ENCODE measurements around the gene FGF9. TPM values are rescaled to one million over a fixed set of nuclear protein-coding genes. Genes with fewer than 3 reads are reported as not detected.

FGF9 gene
- total RNA-seq, 2 experiments from 2014 or later: 1.9 to 2.6 TPM

GRCh38 chr13:21701460-21701859 lies 30.6 kb downstream of the FGF9 start:
- Mint-ChIP-seq H3K27ac (no peak overlapping the region), H3K4me3 (no peak overlapping the region), H3K27me3 (no peaks in the 10 kb centered on the region), H3K36me3 (no peaks in the 10 kb centered on the region), H3K9me3 (no peaks in the 10 kb centered on the region), H3K4me1 (no peaks in the 10 kb centered on the region)
- POLR2A ChIA-PET: no interaction called here
- ATAC-seq (ENCODE audit: low read depth) (no peak), DNase-seq (no peak)

GRCh38 chr13:21703846-21704245 lies 33.0 kb downstream of the FGF9 start:
- no peak for DNase-seq
- H3K27me3 Mint-ChIP-seq: no peaks in the 10 kb centered on the region
- ATAC-seq (ENCODE audit: low read depth): no peak
- POLR2A ChIA-PET: no interaction called here
- H3K27ac Mint-ChIP-seq: no peak overlapping the region
- no peaks in the 10 kb centered on the region for H3K4me1 Mint-ChIP-seq
- no peaks in the 10 kb centered on the region for H3K9me3 Mint-ChIP-seq
- H3K4me3 Mint-ChIP-seq: no peak overlapping the region
- no peaks in the 10 kb centered on the region for H3K36me3 Mint-ChIP-seq

- no peak for ATAC-seq (ENCODE audit: low read depth)
- Mint-ChIP-seq H3K4me3 (no peak overlapping the region), H3K4me1 (no peaks in the 10 kb centered on the region), H3K36me3 (no peaks in the 10 kb centered on the region), H3K9me3 (peaks cover 1% of the 10 kb centered on the region), H3K27me3 (peaks cover 10% of the 10 kb centered on the region), H3K27ac (no peak overlapping the region)
- DNase-seq: no peak
- POLR2A ChIA-PET: no interaction called here
Observed at GRCh38 chr13:21707586-21707985, 36.7 kb downstream of the FGF9 start.

GRCh38 chr13:21709697-21710096 lies 38.8 kb downstream of the FGF9 start:
- POLR2A ChIA-PET: no interaction called here
- DNase-seq (no peak), ATAC-seq (ENCODE audit: low read depth) (no peak)
- H3K9me3 Mint-ChIP-seq: peaks cover 1% of the 10 kb centered on the region
- peaks cover 14% of the 10 kb centered on the region for H3K27me3 Mint-ChIP-seq
- H3K4me3 Mint-ChIP-seq: no peak overlapping the region
- no peaks in the 10 kb centered on the region for H3K36me3 Mint-ChIP-seq
- H3K27ac Mint-ChIP-seq: no peak overlapping the region
- H3K4me1 Mint-ChIP-seq: no peaks in the 10 kb centered on the region

- POLR2A ChIA-PET: no interaction called here
- peaks cover 14% of the 10 kb centered on the region for H3K27me3 Mint-ChIP-seq
- H3K9me3 Mint-ChIP-seq: peaks cover 1% of the 10 kb centered on the region
- no peak for ATAC-seq (ENCODE audit: low read depth)
- DNase-seq: no peak
- H3K27ac Mint-ChIP-seq: no peak overlapping the region
- no peaks in the 10 kb centered on the region for H3K36me3 Mint-ChIP-seq
- H3K4me3 Mint-ChIP-seq: no peak overlapping the region
- no peaks in the 10 kb centered on the region for H3K4me1 Mint-ChIP-seq
Observed at GRCh38 chr13:21710163-21710562, 39.3 kb downstream of the FGF9 start.

GRCh38 chr13:21717817-21718216 lies 46.9 kb downstream of the FGF9 start:
- H3K4me3 Mint-ChIP-seq: no peak overlapping the region
- no peak overlapping the region for H3K27ac Mint-ChIP-seq
- ATAC-seq (ENCODE audit: low read depth) (no peak), DNase-seq (no peak)
- no peaks in the 10 kb centered on the region for H3K9me3 Mint-ChIP-seq
- H3K27me3 Mint-ChIP-seq: peaks cover 19% of the 10 kb centered on the region
- POLR2A ChIA-PET: no interaction called here
- H3K36me3 Mint-ChIP-seq: no peaks in the 10 kb centered on the region
- H3K4me1 Mint-ChIP-seq: no peaks in the 10 kb centered on the region

- no peak for ATAC-seq (ENCODE audit: low read depth)
- no peak overlapping the region for H3K4me3 Mint-ChIP-seq
- no peaks in the 10 kb centered on the region for H3K36me3 Mint-ChIP-seq
- POLR2A ChIA-PET: no interaction called here
- peaks cover 2% of the 10 kb centered on the region for H3K9me3 Mint-ChIP-seq
- no peak overlapping the region for H3K27ac Mint-ChIP-seq
- H3K27me3 Mint-ChIP-seq: peaks cover 17% of the 10 kb centered on the region
- peaks cover 2% of the 10 kb centered on the region for H3K4me1 Mint-ChIP-seq
- no peak for DNase-seq
Observed at GRCh38 chr13:21719463-21719862, 48.6 kb downstream of the FGF9 start.

GRCh38 chr13:21723807-21724505 lies 53.1 kb downstream of the FGF9 start:
- no peak overlapping the region for H3K27ac Mint-ChIP-seq
- POLR2A ChIA-PET: no interaction called here
- no peak for DNase-seq

GRCh38 chr13:21730186-21730880 lies 59.5 kb downstream of the FGF9 start:
- DNase-seq (no peak), ATAC-seq (ENCODE audit: low read depth) (no peak)
- H3K27ac Mint-ChIP-seq: no peak overlapping the region
- no peak overlapping the region for H3K4me3 Mint-ChIP-seq
- H3K4me1 Mint-ChIP-seq: peaks cover 2% of the 10 kb centered on the region
- POLR2A ChIA-PET: no interaction called here
- H3K27me3 Mint-ChIP-seq: peaks cover 2% of the 10 kb centered on the region
- peaks cover 5% of the 10 kb centered on the region for H3K9me3 Mint-ChIP-seq
- peaks cover 3% of the 10 kb centered on the region for H3K36me3 Mint-ChIP-seq

More at GRCh38 chr13:21723807-21724505, 53.1 kb downstream of the FGF9 start:
- no peak for ATAC-seq (ENCODE audit: low read depth)
- Mint-ChIP-seq H3K27me3 (peaks cover 4% of the 10 kb centered on the region), H3K4me1 (peaks cover 4% of the 10 kb centered on the region), H3K9me3 (peaks cover 7% of the 10 kb centered on the region), H3K4me3 (no peak overlapping the region), H3K36me3 (peaks cover 3% of the 10 kb centered on the region)

- Mint-ChIP-seq H3K27ac (no peak overlapping the region), H3K4me3 (no peak overlapping the region), H3K9me3 (no peaks in the 10 kb centered on the region), H3K27me3 (peaks cover 9% of the 10 kb centered on the region), H3K4me1 (no peaks in the 10 kb centered on the region), H3K36me3 (no peaks in the 10 kb centered on the region)
- no peak for ATAC-seq (ENCODE audit: low read depth)
- DNase-seq: no peak
- POLR2A ChIA-PET: no interaction called here
Observed at GRCh38 chr13:21733475-21734263, 62.8 kb downstream of the FGF9 start.

GRCh38 chr13:21734961-21735360 lies 64.1 kb downstream of the FGF9 start:
- Mint-ChIP-seq H3K36me3 (no peaks in the 10 kb centered on the region), H3K4me1 (no peaks in the 10 kb centered on the region), H3K27me3 (peaks cover 13% of the 10 kb centered on the region), H3K9me3 (no peaks in the 10 kb centered on the region), H3K4me3 (no peak overlapping the region), H3K27ac (no peak overlapping the region)
- POLR2A ChIA-PET: no interaction called here
- DNase-seq (no peak), ATAC-seq (ENCODE audit: low read depth) (no peak)

GRCh38 chr13:21735701-21736401 lies 65.0 kb downstream of the FGF9 start:
- Mint-ChIP-seq H3K4me1 (no peaks in the 10 kb centered on the region), H3K27me3 (peaks cover 11% of the 10 kb centered on the region), H3K27ac (no peak overlapping the region), H3K4me3 (no peak overlapping the region), H3K9me3 (no peaks in the 10 kb centered on the region), H3K36me3 (no peaks in the 10 kb centered on the region)
- ATAC-seq (ENCODE audit: low read depth) (no peak), DNase-seq (no peak)
- POLR2A ChIA-PET: interaction anchor here (0.7 kb wide), 2 partner anchors 84 to 1464 kb away, joined by 3 read pairs; no protein-coding TSS in a partner anchor

GRCh38 chr13:21736926-21737325 lies 66.1 kb downstream of the FGF9 start:
- no peak for ATAC-seq (ENCODE audit: low read depth)
- POLR2A ChIA-PET: no interaction called here
- Mint-ChIP-seq H3K36me3 (no peaks in the 10 kb centered on the region), H3K27me3 (peaks cover 14% of the 10 kb centered on the region), H3K4me3 (no peak overlapping the region), H3K9me3 (no peaks in the 10 kb centered on the region), H3K27ac (no peak overlapping the region), H3K4me1 (no peaks in the 10 kb centered on the region)
- DNase-seq: no peak
